GM10248 (cell line): Measurements from ENCODE around the gene ARHGEF6.

Experiments
- CTCF ChIA-PET: fragments of 300-600 bp; sonication (Branson Sonifier 250); formaldehyde crosslinking; extraction: SDS; loops from one replicate; lab custom pipeline; 2021; ENCODE audit warnings: antibody characterized with exemption; lab: Yijun Ruan, JAX
- POLR2A ChIA-PET: fragments of 350-650 bp; sonication (Branson Sonifier 250); formaldehyde crosslinking; extraction: SDS; loops from one replicate; lab custom pipeline; 2020; ENCODE audit warnings: antibody characterized with exemption; lab: Yijun Ruan, JAX
- DNase-seq: peaks from one replicate; pipeline ENCODE4 v3.0.0; 2012; ENCODE audit errors: extremely low spot score
- TF ChIP-seq, protein P1 (sequence below): IDR thresholded peaks from 2 replicates; pipeline ENCODE4 v1.5.1; 2012; ENCODE audit warnings: mild to moderate bottlenecking, low read depth; ENCODE audit errors: extremely low read depth, missing control alignments, control extremely low read depth

Gene ARHGEF6, protein sequence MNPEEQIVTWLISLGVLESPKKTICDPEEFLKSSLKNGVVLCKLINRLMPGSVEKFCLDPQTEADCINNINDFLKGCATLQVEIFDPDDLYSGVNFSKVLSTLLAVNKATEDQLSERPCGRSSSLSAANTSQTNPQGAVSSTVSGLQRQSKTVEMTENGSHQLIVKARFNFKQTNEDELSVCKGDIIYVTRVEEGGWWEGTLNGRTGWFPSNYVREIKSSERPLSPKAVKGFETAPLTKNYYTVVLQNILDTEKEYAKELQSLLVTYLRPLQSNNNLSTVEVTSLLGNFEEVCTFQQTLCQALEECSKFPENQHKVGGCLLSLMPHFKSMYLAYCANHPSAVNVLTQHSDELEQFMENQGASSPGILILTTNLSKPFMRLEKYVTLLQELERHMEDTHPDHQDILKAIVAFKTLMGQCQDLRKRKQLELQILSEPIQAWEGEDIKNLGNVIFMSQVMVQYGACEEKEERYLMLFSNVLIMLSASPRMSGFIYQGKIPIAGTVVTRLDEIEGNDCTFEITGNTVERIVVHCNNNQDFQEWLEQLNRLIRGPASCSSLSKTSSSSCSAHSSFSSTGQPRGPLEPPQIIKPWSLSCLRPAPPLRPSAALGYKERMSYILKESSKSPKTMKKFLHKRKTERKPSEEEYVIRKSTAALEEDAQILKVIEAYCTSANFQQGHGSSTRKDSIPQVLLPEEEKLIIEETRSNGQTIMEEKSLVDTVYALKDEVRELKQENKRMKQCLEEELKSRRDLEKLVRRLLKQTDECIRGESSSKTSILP

DNA sequence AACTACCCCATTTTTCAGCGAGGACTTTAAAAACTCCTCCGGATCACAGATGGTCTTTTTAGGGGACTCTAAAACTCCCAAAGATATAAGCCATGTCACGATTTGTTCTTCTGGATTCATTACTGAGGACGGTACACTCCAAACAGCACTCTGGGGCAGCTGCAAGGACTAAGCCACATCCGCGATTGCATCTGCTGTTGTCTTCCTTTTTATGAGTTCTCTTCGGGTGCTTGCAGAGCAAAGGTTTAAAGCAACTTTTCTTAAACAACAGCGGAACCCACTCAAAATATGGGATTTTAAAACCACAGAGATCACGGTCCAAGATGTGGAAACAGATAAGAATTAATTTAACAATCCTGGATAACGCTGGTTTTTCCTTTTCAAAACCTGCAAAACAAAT, at the start of gene ARHGEF6:
Gene ARHGEF6 (minus strand): TSS at position 170 of the 400 bp plus-strand sequence. CDS start 50 bp downstream, at position 120.
- TF ChIP-seq, protein P1, sequence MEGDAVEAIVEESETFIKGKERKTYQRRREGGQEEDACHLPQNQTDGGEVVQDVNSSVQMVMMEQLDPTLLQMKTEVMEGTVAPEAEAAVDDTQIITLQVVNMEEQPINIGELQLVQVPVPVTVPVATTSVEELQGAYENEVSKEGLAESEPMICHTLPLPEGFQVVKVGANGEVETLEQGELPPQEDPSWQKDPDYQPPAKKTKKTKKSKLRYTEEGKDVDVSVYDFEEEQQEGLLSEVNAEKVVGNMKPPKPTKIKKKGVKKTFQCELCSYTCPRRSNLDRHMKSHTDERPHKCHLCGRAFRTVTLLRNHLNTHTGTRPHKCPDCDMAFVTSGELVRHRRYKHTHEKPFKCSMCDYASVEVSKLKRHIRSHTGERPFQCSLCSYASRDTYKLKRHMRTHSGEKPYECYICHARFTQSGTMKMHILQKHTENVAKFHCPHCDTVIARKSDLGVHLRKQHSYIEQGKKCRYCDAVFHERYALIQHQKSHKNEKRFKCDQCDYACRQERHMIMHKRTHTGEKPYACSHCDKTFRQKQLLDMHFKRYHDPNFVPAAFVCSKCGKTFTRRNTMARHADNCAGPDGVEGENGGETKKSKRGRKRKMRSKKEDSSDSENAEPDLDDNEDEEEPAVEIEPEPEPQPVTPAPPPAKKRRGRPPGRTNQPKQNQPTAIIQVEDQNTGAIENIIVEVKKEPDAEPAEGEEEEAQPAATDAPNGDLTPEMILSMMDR = no peak
- POLR2A ChIA-PET = no interaction called here
- CTCF ChIA-PET = no interaction called here
- DNase-seq = no peak

DNA sequence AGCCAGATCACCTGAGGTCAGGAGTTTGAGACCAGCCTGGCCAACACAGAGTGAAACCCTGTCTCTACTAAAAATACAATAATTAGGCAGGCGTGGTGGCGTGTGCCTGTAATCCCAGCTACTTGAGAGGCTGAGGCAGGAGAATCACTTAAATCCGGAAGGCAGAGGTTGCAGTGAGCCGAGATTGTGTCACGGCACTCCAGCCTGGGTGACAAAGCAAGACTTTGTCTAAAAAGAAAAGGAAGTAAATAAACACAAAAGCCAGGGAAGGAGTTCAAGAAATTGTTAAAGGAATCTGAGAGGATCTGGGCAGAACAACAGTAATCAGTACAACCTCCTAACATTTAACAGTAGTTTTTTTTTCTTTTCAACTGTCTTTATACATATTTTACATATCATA, 48.7 kb upstream of the ARHGEF6 start:
- TF ChIP-seq, protein P1 = no peak
- no peak for DNase-seq
- ChIA-PET CTCF (no interaction called here), POLR2A (no interaction called here)

DNA sequence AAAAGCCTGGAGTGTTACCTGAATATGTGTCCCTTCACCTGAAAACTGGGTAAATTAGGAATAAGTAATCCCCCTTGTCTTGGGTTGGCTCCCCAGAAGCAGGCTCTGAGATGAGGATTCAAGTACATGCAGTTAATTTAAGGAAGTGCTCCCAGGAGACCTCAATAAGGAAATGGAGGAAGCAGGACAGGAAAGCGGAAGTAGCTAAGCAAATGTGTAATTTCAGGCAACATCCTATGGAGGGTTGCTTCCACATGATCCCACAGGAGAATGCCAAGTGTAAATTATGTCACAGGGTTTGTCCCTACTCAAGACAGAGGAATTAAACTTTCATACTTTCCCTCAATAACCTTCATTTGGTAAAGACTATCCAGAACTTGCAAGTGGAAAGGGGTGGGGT, 48.1 kb upstream of the ARHGEF6 start:
- no peak for DNase-seq
- POLR2A ChIA-PET = no interaction called here
- TF ChIP-seq, protein P1 = no peak
- CTCF ChIA-PET = no interaction called here

DNA sequence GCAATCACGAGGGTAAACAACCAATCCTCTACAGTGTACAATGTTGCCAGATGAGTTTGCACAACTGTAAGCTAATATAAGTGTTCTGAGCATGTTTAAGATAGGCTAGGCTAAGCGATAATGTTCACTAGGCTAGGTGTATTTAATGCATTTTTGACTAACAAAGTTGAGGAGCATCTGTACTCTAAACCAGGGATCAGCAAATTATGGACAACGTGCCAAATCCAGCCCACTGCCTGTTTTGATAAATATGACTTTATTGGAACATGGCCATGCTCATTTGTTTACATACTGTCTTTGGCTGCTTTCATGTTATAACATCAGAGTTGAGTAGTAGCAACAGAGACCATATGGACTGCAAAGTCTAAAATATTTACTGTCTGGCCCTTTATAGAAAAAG, 46.3 kb upstream of the ARHGEF6 start:
- ChIA-PET CTCF (no interaction called here), POLR2A (no interaction called here)
- no peak for DNase-seq
- TF ChIP-seq, protein P1 = no peak

DNA sequence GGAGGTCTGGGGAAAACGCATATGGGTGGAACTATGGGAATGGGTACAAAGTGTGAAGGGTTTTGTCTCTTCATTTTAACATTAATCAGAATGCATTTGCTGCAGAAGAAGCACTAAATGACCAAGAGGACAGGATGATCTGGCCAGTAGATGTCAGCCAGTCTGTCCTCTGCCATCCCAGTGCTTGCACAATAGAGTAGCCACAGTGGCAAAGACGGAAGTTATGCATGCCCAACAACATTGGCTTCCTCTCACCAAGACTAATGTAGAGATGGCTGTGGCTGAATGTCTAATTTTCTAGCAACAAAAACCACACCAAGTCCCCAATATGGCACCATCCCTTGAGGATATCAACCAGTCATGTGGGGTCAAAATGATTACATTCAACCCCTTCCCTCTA, 45.0 kb upstream of the ARHGEF6 start:
- CTCF ChIA-PET = no interaction called here
- POLR2A ChIA-PET = no interaction called here
- TF ChIP-seq, protein P1 = no peak
- no peak for DNase-seq

DNA sequence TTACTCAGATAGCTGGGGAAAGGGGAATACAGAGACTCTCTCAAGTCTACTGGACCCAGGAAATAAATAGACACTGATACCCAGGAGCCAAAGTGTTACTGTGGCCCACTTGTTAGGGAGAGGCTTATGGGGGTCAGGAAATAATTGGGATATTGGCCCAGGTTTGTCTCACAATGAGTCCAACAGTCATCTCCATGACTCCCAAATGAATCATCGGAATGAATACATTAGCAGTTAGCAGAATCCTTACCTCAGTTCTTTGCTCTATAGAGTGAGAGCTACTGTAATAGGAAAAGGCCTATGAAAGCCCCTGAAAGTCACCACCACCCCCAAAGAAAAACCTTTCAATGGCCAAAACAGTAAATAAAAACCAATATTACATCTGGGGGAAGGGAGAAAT, 42.4 kb upstream of the ARHGEF6 start:
- DNase-seq = no peak
- CTCF ChIA-PET = no interaction called here
- POLR2A ChIA-PET = no interaction called here
- TF ChIP-seq, protein P1 = no peak
